SIG-M5 treated with dmso at 0.1 percent for 504 hours (cell line): ENCODE measurements around the gene FRMD4A.
A peak's percentile ranks its signal among the peaks of the same experiment; 100 is the strongest.
"Not testable (repeated sequence)": the region's sequence is repeated elsewhere in the genome, so short reads cannot be mapped to it uniquely, and the experiment has no call there.

Source experiments
- DNase-seq: peaks from one replicate; lab custom pipeline; 2025; ENCODE audit not compliant: unreplicated experiment; lab: John Stamatoyannopoulos, UW

Gene FRMD4A

DNA sequence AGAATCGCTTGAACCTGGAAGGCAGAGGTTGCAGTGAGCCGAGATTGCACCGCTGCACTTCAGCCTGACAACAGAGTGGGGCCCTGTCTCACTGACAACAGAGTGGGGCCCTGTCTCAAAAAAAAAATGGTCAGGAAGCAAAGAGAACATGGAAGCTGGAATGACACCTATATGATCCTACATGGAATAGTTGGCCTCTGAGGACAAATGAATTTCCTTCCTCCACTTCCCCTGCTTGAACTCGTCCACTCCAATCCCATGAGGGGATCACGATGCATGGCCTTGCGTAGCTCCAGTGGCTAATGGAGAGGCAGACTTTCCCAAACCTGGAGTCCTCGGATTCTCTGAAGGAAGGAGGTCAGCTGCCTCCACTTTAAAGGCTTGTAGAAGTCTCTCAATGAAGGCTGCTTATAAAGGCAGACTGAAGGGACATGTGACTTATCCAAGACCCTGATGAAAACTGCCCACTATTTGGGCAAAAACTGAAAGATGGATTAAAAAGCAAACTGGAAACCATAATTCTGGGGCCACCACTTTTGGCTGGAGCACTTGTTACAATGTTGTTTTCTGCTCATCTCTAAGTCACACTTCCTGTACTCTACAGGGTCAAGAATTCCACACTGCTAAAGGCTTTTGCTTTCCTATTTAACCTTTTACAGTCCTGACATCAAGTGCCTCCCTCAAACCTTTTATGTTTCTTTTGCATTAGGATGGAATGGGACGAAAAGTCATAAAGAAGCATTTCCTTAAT, 529.4 kb downstream of the FRMD4A start:
- DNase-seq, result no peak

DNA sequence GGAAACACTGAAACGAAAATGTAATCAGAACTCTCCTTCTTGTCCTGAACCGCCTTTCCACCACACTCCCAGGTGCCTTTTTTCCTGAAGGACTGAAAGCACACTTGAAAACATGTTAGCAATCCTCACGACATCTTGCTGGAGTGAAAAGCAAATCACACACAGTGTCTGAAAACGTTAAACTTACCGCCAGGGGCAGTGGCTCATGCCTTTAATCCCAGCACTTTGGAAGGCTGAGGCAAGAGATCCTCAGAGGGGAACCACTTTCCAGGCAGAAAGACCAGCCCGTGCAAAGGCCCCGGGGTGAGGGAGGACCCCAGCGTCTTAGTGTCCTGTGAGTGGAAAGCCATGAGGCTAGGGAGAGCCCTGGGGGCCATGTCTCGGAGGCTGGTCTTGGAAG, 533.6 kb downstream of the FRMD4A start:
- DNase-seq, result no peak

- DNase-seq, result no peak
Observed at GRCh38 chr10:13795653-13796555, 534.8 kb downstream of the FRMD4A start.

DNA sequence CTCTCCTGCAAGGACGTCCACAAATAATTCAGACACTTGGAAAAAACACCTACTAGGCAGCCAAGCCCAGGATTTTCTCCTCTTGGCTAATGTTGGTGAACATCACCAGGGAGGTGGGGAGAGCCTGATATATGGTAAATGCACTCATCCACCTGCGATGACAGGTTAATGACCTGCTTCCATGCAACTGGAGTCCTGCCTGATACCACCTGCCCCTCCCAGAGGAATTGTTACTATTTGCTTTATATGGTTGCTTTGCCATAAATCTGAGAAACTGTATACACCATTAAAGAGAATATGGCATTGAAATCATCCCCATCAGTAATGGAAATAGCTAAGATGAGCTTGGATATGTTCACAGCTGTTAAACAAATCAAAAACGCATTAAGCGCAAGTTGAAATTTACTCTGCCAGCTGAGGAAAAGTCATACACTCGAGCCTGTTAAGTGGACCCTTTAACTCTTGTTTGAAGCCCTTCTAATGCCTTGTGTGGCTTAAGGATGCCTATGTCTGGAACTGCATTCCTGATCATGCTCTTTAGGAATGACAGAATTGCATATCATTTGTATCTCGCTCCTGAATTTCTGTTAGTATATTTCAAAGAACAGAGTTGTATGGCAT, 535.6 kb downstream of the FRMD4A start:
- DNase-seq, result no peak

DNA sequence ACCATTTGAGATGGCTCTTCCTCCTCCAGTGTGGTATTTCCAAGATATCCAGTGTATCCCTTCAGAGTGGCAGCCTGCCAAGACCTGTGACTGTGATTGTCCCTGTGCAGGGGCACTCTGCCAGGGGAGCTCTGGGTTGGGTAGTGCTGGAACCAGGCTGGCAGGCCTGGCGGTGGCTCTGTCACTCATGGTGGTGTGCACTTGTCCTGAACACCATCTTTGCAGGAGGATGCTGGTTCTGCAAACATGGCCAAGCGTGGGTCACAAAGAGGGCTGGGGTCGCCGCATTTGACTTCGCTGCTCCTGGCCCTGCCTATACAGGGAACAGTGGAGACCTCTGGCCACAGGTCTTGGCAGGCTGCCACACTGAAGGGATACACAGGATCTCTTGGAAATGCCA, 538.7 kb downstream of the FRMD4A start:
- DNase-seq, result no peak

DNA sequence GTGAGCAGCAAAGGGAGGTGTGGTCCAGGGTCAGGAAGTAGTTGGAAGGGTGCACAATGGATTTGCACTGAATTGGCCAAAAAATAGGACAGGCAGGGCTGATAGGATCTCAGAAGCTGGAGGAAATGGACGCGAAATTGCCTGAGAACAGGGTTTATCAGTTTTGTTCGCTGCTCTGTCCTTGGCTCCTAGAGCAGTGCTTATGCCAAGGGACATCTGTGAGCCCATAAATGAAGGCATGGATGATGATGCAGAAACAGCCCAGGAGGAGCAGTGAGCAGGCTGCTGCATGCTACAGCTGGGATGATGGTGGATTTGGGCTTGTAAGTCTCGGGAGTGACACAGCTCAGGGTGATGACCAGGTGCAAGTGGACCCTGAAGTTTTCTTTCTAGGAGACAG, 539.2 kb downstream of the FRMD4A start:
- no peak for DNase-seq

DNA sequence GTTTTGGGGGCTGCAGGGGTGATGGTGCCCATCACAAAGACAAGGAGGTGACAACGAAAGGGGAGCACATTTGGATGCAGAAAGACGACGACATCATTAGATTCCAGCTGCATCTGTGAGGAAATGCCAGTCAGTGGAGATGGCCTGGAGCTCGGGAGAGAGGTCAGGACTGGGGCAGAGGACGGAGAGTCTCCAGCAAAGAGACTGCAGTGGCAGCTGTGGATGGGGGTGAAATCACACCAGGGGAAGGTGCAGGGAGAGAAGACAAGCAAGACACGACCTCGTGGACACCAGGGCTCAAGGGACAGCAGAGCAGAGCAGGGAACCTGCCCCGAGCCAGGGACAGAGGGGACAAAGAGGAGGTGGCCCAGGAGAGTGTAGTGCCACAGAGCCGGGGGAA, 540.5 kb downstream of the FRMD4A start:
- DNase-seq, result no peak

GRCh38 chr10:13789448-13789829, 541.3 kb downstream of the FRMD4A start:
- no peak for DNase-seq

GRCh38 chr10:13788711-13789447, 541.8 kb downstream of the FRMD4A start:
- no peak for DNase-seq

DNA sequence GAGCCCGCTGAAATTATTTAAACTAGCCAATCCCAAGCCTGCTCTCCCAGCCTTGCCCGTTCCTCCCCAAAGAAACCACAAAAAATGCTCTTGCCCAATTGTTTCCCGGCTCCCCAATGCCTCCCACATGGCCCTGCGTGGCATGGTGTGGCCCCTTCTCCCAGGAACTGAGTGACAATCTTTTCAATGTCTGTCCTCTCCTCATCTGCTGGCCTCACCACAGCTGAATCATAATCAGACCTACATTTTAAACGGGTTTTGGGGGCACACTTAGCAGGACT, 542.5 kb downstream of the FRMD4A start:
- DNase-seq, result no peak

- no peak for DNase-seq
Observed at GRCh38 chr10:13787015-13787421, 543.7 kb downstream of the FRMD4A start.

- peak; percentile 64 for DNase-seq
Observed at GRCh38 chr10:13784067-13784466, 546.7 kb downstream of the FRMD4A start.

- DNase-seq, result no peak
Observed at GRCh38 chr10:13779748-13780147, 551.0 kb downstream of the FRMD4A start.

DNA sequence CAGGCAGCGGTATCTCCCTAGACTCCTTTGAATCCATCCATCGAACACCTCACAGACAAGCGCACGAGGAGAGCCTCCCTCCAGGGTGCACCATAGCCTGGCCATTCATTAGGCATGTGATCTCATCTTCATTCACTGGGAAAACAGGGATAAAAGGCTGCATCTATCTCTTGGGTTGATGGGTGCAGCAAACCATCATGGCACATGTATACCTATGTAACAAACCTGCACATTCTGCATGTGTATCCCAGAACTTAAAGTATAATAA, 552.1 kb downstream of the FRMD4A start:
- not testable (repeated sequence) for DNase-seq

GRCh38 chr10:13776861-13777311, 553.8 kb downstream of the FRMD4A start:
- peak; percentile 66 for DNase-seq

DNA sequence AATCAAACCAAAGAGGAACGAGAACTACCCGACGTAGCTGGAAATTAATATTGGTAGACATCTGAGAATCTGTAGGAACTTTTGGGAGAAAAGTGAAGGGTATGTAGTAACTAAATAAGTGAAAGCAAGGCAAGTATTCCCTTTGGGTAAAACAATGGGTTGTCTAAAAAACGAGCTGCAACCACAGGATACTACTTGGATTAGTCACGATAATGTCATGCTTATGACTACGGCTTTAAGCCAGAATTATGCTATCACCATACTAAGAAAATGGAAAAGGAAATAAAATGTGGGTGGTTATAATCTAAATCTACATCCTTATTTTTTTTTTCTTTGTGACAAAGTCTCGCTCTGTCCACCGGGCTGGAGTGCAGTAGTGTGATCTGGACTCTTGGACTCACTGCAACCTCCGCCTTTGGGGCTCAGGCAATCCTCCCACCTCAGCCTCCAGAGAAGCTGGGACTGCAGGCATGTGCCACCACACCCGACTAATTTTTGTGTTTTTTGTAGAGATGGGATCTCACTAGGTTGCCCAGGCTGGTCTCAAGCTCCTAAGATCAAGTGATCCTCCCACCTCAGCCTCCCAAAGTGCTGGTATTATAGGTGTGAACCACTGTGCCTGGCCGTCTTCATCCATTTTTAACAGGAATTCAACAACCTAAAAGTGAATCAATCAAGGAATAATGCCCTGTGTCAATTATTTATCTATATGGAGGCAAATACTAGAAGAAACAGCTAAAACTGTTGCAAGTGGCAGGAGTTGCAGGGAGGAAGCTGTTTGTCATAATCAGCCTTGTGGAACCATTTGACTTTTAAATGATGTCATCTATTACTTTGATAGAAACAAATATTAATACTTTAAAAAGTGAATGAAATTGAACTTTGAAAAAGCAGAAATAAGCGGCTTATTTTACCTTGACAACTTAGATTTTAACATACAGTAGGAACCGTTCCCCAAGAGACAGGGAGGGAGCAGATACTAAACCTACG, 554.6 kb downstream of the FRMD4A start:
- no peak for DNase-seq

DNA sequence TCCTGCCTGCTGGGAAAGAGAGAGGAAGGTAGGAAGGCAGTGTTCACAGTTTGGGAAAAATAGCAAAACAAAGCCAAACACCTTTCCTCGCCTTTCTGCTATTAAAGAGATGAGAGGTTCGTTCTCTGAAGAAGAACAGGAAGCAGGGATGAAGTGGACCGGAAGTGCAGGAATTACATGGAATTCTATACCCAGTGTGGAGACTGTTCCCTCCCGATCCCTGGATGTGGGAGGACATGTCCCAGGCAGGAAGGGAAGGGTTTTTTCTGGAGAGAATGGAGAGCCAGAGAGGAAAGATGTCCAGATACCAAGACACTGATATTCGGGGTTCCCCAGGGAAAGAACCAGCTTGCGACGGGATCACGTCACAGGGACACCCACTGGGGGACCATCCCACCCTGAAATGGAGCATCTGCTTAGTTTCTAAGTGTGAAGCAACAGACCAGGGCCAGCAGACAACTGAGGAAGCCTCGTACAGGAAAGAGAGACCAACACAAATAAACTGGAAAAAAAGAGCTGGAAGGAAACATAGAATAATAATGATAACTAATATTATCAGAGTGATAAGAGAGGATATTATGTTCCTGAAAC, 556.3 kb downstream of the FRMD4A start:
- no peak for DNase-seq

GRCh38 chr10:13773496-13774170, 557.1 kb downstream of the FRMD4A start:
- DNase-seq, result no peak

- peak; percentile 52 for DNase-seq
Observed at GRCh38 chr10:13773043-13773442, 557.7 kb downstream of the FRMD4A start.
